Mucosa of descending colon (tissue), 3 donors: ENCODE measurements around the gene CELA2A. TPM values are rescaled to one million over a fixed set of nuclear protein-coding genes. Genes with fewer than 3 reads are reported as not detected.

Experiments used
- ATAC-seq: fragments of 200-7000 bp; cut with Tn5 transposase; one replicate; pipeline ENCODE4 v1.9.1; 2020; ENCODE audit warnings: mild to moderate bottlenecking, moderate library complexity
- DNase-seq, 3 donors: peaks; one replicate each; pipeline ENCODE4 v3.0.0-alpha.2; 2020
- H3K36me3 ChIP-seq: fragments of 200-600 bp; one replicate; pipeline ENCODE4 v1.8.0; 2021; ENCODE audit warnings: low read depth, mild to moderate bottlenecking
- H3K4me1 ChIP-seq: fragments of 200-600 bp; one replicate; pipeline ENCODE4 v1.8.0; 2021; ENCODE audit warnings: low read depth, mild to moderate bottlenecking
- H3K4me3 ChIP-seq: fragments of 200-600 bp; one replicate; pipeline ENCODE4 v1.8.0; 2021; ENCODE audit warnings: mild to moderate bottlenecking
- H3K9me3 ChIP-seq: fragments of 200-600 bp; one replicate; pipeline ENCODE4 v1.8.0; 2021; ENCODE audit warnings: mild to moderate bottlenecking
- CTCF ChIP-seq: fragments of 200-600 bp; IDR thresholded peaks from one replicate; pipeline ENCODE4 v1.8.0; 2022; ENCODE audit warnings: antibody characterized with exemption, mild to moderate bottlenecking
- intact Hi-C, 2 donors: fragments of 100-400 bp; cut with DNase I in 1 of 2; cut with micrococcal nuclease in 1 of 2; formaldehyde crosslinking; loops; one replicate each; pipeline versions ENCODE4 v1.11.0 to v1.11.1; 2022; cut with DNase I, micrococcal nuclease
- total RNA-seq, 3 donors: library from RNA; stranded (reverse); fragmentation: NEBNext Ultra II Directional in 2 of 3; extraction: Animal tissue kit (Norgen Biotek cat#: 25700) in 2 of 3; gene quantifications; one replicate each; pipeline versions ENCODE4 v1.2.1 to v1.2.4, GENCODE V29; 2021 to 2023
- donor health status: DM: no; HTN: no; CAD: no; lungs with moderate emphysema.
- donor health status: DM: no; HTN: no; CAD: no.
- donor health status: DM: no; HTN: yes; CAD: no.

The CELA2A gene
- total RNA-seq, 3 donors from 2014 or later: not detected

DNA sequence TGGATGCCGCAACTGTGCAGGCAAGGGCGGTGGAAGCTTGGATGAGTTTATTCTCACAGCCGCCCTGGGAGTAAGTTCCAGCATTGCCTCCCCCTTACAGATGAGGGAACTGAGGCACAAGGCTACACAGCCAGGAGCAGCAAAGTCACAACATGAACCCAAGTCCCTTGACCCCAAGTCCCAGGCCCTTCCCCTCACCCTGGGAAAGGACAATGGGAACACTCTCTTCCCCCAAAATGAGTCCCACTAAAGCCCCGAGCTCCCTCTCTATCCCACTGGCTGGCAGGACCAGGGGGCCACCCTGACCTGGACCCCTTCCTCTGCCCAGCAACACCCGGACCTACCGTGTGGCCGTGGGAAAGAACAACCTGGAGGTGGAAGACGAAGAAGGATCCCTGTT lies 14.4 kb upstream of the CELA2A start:
- Histone ChIP-seq H3K4me3 (no peak overlapping the region), H3K36me3 (no peaks in the 10 kb centered on the region), H3K4me1 (no peaks in the 10 kb centered on the region), H3K9me3 (no peaks in the 10 kb centered on the region)
- intact Hi-C loops: no loop called here
- no peak for TF ChIP-seq CTCF
- DNase-seq (no peak), ATAC-seq (no peak)

- intact Hi-C loops: no loop called here
- no peaks in the 10 kb centered on the region for H3K9me3 ChIP-seq
- H3K4me3 ChIP-seq: no peak overlapping the region
- no peak for ATAC-seq
- no peak for DNase-seq
- H3K4me1 ChIP-seq: no peaks in the 10 kb centered on the region
- TF ChIP-seq CTCF: no peak
- no peaks in the 10 kb centered on the region for H3K36me3 ChIP-seq
Measured at GRCh38 chr1:15442759-15443158, 13.8 kb upstream of the CELA2A start.

DNA sequence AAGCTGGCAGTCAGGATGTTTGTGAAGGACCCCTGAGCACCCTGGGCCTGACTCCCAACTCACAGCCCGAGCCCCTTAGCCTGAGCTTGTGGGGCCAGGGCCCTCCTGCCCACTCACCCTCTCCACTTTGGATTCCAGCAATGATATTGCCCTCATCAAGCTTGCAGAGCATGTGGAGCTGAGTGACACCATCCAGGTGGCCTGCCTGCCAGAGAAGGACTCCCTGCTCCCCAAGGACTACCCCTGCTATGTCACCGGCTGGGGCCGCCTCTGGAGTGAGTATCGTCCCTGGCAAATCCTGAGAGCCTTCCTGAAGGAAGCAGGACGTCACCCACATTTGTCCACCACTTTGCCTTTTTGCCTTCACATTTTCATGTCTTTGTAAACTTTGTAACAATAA lies 13.3 kb upstream of the CELA2A start:
- Histone ChIP-seq H3K36me3 (no peaks in the 10 kb centered on the region), H3K4me1 (no peaks in the 10 kb centered on the region), H3K9me3 (no peaks in the 10 kb centered on the region), H3K4me3 (no peak overlapping the region)
- DNase-seq (no peak), ATAC-seq (no peak)
- no peak for TF ChIP-seq CTCF
- intact Hi-C loops: no loop called here

DNA sequence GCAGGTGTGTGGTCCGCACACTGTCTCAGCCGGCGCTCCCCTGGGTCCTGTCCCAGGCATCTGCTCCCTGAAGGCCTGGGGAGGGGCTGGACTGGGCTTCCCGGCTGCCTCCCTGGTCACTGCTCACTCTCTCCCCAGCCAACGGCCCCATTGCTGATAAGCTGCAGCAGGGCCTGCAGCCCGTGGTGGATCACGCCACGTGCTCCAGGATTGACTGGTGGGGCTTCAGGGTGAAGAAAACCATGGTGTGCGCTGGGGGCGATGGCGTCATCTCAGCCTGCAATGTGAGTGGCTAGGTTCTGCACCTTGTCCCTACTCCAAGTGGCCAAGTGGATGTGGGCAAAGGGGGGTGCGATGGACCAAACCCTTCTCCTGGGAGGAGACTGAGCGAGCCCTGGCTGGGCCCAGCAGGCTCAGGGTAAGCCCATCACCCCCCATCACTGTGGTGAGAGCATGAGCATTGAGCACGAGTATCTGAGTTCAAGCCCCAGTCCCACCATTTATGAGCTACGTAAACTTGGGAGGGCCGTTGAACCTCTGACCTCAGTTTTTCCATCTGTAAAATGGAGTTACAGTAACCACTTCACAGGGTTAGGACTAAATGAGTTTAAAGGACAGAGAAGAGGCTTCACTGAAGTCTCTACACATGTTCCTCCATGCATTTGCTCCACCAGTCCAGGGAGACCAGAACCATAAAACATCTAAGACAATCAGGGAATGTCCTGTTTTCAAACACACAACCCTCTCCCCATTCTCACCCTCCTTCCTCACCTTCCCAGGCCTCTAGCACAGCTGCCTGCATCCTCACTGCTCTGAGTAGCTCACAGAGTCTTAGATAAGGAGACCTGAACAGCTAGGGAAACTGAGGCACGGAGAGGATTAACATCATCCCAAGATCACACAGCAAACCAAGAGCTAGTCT lies 11.8 kb upstream of the CELA2A start:
- Histone ChIP-seq H3K9me3 (no peaks in the 10 kb centered on the region), H3K36me3 (no peaks in the 10 kb centered on the region), H3K4me3 (no peak overlapping the region), H3K4me1 (no peaks in the 10 kb centered on the region)
- no peak for DNase-seq
- no peak for ATAC-seq
- no peak for TF ChIP-seq CTCF
- intact Hi-C loops: no loop called here

- Histone ChIP-seq H3K36me3 (no peaks in the 10 kb centered on the region), H3K4me3 (no peak overlapping the region), H3K9me3 (no peaks in the 10 kb centered on the region), H3K4me1 (no peaks in the 10 kb centered on the region)
- no peak for TF ChIP-seq CTCF
- no peak for DNase-seq
- ATAC-seq: no peak
- intact Hi-C loops: no loop called here
Measured at GRCh38 chr1:15445390-15446122, 11.0 kb upstream of the CELA2A start.
